GM15510 (cell line): Measurements from ENCODE around the gene UBA1.

Experiments
- POLR2A ChIP-seq: IDR thresholded peaks from 3 replicates; pipeline ENCODE4 v1.6.1; 2011; ENCODE audit warnings: borderline replicate concordance; ENCODE audit not compliant: insufficient read length; ENCODE audit errors: extremely low read depth

UBA1 gene

DNA sequence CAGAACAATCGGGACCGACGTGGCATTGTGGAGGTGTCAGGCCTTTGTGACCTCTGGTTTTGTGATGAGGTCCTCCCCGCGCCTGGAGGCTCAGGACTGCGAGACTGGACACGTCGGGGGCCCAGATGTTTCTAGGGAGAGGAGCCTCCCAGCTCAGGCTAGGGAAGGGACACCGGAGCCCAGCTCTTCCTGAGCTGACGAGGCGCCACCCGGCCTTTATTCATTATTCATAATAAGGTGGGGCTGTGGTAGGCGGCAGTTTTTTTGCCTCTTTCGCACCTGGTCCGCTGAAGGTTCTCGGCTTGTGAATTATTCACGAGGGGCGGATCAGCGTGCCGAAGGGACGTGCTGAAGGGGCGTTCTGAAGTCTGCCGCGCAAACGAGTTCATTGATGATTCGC lies 2.3 kb upstream of the UBA1 start:
- peak; percentile 37 for TF ChIP-seq POLR2A

DNA sequence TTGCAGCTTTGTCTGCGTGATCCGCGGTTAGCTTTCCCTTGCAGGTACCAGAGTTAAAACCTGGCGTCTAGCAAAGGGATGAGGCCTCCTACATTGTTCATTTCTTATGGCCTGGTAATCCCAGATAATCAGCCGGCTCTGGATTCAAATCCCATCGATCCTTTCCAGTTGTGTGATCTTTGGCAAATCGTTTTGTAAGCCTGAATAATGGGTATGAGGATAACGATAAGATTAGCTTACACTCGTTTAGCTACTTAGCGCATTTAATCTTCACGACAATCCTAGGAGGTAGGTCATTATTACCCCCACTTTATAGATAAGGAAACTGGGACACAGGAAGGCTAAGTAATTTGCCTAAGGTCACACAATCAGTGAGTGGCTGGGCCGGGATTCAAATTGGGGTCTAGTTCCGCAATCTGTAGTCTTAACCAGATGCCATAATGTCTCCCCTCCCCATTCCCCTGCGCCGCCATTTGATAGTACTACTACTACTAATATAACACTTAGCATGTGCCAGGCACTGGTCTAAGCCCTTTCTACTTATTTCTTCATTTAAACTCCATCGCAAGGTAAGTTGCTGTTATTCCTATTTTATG lies 1.7 kb upstream of the UBA1 start:
- TF ChIP-seq POLR2A = no peak

DNA sequence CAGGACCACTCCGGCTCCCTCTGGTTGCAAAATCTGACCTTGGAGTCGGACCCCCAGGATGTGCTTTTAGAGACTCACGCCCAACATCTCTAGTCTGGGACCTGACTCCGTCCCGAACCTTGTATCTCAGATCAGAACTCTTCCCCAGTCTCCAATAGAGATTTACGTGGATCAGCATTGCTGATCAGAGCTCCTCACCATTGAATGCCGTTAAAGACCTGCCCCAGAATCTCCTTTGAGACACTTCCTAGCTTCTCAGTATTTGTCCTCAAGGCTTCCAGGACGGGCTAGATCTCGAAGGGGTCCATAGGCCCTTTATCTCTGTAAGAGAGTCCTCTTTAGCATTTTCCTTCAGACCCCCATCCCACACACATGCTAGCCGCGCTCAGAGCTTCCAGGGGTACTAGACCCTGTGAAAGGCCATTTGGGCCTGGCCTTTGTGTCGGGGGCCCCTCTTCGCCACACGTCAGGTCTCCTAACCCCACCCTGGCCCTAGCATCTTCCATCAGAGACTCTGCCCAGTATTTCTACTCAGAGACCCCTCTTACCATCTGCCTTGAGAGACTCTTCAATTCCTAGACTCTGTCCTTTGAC lies 662 bp downstream of the UBA1 start:
- no peak for TF ChIP-seq POLR2A

DNA sequence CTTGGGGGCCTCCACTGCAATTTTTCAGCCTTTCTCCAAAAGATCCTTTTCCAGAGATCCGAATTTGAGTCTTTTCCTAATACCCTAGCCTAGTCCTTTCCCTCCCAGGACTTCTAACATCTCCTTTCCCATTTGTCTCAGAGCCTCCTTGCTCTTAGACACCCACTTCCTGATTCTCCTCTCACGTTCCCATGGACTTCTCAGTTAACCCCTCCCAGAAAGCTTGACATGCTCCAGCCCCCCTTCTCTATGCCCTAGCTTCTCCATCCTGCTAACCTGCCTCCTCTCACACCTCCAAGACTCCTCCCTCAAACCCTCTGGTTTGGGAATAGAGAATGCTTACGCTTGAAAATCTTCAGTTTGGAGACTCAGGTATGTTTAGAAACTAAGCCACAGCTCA lies 2.5 kb downstream of the UBA1 start:
- TF ChIP-seq POLR2A = no peak

DNA sequence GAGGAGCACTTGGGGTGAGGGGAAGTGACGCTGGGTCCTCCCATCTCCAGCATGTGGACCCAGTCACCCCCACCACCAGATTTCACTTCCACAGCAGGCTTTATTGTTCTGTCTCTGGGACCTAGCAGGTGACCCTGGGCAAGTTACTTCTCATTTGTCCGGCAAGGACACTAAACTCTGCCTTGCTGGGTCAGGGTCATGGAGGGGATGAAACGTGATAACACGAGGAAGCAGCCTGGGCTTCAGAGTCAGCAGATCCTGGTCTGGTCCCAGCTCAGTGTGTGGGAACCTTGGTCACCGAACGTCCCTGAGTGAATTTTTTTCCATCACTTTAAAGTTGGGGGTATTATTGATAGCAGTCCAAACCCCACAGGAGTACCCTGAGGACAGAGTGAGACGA lies 3.9 kb downstream of the UBA1 start:
- TF ChIP-seq POLR2A = no peak

DNA sequence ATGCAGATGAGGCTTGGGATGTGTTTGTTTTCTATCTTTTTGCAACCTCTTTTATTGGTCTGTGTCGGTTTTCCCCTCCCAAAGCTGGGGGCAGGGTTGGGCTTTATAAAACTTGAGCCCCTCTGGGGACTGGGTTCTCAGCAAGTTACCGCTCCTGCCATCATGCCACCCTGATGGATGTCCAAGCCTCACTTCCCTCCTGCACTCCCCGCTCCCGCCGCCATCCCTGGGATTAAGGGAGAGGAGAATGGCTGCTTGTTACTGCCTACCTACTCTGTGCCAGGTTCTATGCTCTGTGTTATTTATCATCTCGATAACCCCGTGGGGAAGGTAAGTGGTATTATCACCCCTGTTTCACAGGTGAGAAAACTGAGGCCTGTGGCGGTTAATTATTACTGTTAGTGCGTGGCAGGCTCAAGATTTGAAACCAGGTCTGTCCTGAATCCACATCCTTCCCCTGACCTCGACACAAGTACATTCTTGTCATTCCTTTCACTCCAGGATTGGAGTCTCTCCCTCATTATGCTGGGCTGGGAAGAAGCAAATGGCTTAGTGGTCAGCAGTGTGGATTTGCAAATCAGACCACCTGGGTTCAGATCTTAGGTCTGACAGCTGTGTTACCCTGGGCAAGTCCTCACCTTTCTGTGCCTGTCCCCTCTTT lies 4.5 kb downstream of the UBA1 start:
- TF ChIP-seq POLR2A = no peak

DNA sequence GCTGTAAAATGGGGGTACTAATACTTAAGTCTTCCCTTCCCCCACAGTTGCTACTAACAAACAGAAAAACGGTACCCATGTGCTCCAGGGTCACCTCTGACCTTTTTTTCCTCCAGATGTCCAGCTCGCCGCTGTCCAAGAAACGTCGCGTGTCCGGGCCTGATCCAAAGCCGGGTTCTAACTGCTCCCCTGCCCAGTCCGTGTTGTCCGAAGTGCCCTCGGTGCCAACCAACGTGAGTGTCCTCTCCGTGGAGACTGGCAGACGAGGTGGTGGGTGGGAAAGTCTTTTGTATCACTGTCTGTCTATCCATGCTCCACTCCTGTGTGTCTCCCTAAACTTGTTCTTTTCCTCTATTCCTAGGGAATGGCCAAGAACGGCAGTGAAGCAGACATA lies 5.1 kb downstream of the UBA1 start:
- TF ChIP-seq POLR2A = no peak

DNA sequence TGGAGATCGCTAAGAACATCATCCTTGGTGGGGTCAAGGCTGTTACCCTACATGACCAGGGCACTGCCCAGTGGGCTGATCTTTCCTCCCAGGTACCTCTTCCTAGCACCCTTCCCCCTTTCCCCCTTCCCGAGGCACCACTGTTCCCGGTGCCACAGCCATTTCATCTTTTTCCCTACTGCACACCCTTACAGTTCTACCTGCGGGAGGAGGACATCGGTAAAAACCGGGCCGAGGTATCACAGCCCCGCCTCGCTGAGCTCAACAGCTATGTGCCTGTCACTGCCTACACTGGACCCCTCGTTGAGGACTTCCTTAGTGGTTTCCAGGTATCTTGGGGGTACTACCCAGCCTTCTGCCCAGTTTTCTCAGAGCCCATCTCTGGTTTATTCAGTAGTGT lies 5.7 kb downstream of the UBA1 start:
- TF ChIP-seq POLR2A = no peak

DNA sequence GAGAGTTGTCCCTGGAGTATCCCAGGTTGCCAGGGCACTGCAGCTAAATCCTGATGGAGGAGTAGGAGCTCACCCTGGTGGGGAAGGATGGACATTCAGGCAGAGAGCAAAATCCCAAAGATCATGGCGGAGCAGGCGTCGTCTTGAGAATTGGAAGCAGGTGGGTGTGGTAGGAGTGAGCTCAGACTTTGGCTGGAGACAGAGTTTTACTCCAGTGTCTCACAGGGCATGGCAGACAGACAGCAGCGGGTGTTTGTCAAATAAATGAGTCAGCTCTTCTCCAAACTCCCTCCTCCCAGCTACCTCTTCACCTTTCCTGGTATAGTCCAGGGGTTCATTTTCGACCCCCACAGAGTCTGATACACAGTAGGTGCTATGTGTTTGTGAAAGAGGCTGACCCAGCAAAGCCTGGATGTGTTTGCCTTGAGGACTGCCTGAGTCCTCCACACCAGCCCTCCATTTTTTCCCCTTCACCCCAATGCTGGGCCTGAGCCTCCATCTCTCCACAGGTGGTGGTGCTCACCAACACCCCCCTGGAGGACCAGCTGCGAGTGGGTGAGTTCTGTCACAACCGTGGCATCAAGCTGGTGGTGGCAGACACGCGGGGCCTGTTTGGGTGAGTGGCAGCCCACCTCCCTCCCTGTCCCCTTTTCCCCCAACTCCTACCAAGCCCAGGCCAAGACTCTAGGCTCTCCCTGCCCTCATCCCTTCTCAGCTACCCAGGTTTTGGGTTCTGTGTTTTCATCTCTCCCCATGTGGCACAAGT lies 6.9 kb downstream of the UBA1 start:
- no peak for TF ChIP-seq POLR2A

DNA sequence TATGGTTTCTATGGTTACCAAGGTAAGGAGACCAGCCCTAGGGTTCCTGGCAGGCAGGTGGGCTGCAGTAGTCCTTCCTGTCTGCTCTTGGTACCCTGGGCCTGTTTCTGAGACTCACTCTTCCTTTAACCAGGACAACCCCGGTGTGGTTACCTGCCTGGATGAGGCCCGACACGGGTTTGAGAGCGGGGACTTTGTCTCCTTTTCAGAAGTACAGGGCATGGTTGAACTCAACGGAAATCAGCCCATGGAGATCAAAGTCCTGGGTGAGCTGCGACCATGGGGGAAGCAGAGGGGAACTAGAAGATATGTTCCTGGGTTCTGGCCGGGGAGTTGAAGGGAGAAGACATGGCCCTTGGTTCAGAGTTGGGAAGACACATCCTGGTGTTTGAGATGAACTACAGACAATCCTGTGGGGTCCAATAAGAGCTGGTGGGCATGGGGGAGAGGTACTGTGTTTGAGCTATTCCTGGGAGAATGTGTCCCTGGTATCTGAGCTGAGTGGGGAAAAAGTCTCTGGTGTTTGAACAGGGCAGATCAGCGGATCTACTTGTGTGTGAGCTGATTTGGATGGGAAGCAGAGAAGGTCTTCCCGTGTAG lies 7.8 kb downstream of the UBA1 start:
- no peak for TF ChIP-seq POLR2A

DNA sequence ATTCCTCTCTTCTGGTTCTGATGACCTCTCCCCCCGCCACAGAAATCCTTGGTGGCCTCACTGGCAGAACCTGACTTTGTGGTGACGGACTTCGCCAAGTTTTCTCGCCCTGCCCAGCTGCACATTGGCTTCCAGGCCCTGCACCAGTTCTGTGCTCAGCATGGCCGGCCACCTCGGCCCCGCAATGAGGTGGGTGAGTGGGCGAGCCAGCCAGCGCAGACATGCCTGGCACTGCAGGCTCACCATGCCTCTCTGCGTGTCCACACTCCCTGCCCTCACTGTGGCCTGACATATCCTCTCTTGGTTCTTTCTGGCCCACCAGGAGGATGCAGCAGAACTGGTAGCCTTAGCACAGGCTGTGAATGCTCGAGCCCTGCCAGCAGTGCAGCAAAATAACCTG lies 8.7 kb downstream of the UBA1 start:
- no peak for TF ChIP-seq POLR2A

DNA sequence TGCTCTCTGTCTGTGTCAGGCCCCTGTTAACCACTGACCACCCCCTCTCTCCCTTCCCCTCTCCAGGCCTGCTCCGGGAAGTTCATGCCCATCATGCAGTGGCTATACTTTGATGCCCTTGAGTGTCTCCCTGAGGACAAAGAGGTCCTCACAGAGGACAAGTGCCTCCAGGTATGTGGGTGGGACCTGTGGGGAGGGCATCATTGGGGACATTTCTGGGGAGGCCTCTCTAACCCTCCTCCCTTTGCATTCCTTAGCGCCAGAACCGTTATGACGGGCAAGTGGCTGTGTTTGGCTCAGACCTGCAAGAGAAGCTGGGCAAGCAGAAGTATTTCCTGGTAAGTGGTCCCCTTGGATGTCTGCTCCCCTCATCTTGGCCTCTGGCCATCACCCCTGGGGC lies 9.2 kb downstream of the UBA1 start:
- TF ChIP-seq POLR2A = no peak

DNA sequence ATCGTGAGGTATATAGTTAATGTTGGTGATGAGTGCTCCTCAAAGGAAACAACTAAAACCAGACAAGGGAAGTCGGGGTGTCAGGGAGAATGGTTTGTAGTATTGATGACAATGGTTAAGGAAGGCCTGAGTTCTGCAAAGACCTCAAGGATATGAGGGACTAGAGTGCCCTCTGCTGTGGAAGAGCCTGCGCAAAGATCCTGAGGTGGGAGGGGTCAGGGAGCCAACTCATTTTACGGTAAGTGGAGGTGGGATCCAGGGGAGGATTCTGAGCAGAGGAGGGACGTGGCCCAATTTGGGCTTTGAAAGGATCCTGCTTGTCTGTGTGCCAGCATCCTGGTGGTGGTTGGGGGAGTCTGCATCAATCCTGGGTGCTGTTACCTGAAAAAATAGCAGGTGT lies 11.3 kb downstream of the UBA1 start:
- TF ChIP-seq POLR2A = no peak

DNA sequence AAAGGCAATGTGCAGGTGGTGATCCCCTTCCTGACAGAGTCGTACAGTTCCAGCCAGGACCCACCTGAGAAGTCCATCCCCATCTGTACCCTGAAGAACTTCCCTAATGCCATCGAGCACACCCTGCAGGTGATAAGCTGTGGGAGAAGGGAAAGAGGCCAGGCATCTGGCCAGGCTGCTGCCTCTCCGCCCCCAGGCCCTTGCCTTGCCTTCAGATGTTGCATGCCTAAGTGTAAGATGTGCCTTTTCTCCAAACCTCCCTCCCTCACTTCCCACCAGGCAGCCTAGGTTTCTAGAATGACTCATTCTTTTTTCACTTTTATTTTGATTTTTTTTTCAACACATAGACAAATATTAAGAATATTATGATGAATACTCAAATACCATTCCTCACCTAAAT lies 12.7 kb downstream of the UBA1 start:
- no peak for TF ChIP-seq POLR2A

DNA sequence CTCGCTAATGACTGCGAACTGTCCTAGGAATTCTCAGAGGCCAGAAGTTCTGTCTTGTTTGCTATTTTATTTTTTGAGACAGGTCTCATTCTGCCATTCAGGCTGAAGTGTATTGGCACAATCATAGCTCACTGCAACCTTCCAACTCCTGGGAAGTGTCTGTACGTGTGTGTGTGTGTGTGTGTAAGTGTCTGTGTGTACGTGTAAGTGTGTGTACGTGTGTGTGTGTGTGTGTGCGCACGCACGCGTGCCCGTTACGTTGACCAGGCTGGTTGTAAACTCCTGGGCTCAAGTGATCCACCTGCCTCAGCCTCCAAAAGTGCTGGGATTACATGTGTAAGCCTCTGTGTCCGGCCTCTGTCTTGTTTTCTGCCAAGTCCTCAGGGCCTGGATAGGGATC lies 14.5 kb downstream of the UBA1 start:
- TF ChIP-seq POLR2A = no peak

DNA sequence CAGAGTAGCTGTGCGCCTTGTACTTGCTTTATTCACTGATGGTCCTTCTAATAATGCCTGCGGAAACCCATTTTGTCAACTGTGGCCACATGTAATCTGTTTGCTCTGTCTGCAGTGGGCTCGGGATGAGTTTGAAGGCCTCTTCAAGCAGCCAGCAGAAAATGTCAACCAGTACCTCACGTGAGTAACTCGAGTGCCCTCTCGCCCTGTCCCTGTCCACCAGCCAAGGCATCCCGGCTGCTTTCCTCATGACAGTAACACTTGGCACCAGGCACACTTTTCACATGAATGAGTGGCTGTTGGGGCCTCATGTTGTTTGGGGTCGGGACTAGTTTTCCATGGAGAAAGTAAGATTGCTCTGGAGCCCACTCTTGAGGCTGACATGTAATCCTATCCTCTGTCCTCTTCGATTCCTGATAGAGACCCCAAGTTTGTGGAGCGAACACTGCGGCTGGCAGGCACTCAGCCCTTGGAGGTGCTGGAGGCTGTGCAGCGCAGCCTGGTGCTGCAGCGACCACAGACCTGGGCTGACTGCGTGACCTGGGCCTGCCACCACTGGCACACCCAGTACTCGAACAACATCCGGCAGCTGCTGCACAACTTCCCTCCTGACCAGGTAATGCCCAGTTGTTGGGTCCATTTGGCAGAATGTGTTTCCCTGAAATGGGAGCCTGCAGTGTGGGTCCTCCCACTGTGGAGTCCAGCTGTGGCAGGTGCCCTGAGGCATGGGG lies 16.0 kb downstream of the UBA1 start:
- no peak for TF ChIP-seq POLR2A
